Osteoblast (primary cell): Measurements from ENCODE around the gene ARHGAP15. TPM values are rescaled to one million over a fixed set of nuclear protein-coding genes. Genes with fewer than 3 reads are reported as not detected.

Experiments
- DNase-seq: peaks from one replicate; pipeline ENCODE4 v3.0.0; 2011; ENCODE audit warnings: low spot score, mixed read lengths; ENCODE audit not compliant: insufficient read length; ENCODE audit errors: missing footprints
- H2AFZ ChIP-seq: 2 replicates; pipeline ENCODE4 v1.6.0; 2011; ENCODE audit warnings: mild to moderate bottlenecking, low read length
- H3K27ac ChIP-seq: 2 replicates; pipeline ENCODE4 v1.5.1; 2011; ENCODE audit warnings: mild to moderate bottlenecking, low read depth, low read length, moderate library complexity
- H3K27me3 ChIP-seq: 2 replicates; pipeline ENCODE4 v1.6.0; 2012; ENCODE audit warnings: mild to moderate bottlenecking, control low read depth, inconsistent platforms, low read length, moderate library complexity; ENCODE audit not compliant: insufficient read depth
- H3K36me3 ChIP-seq: 2 replicates; pipeline ENCODE4 v1.5.1; 2011; ENCODE audit warnings: mild to moderate bottlenecking, low read length, control low read depth, moderate library complexity; ENCODE audit not compliant: insufficient read depth
- H3K4me1 ChIP-seq: 2 replicates; pipeline ENCODE4 v1.5.1; 2011; ENCODE audit warnings: mild to moderate bottlenecking, low read length, control low read depth, moderate library complexity; ENCODE audit not compliant: insufficient read depth
- H3K4me2 ChIP-seq: 2 replicates; pipeline ENCODE4 v1.6.0; 2011; ENCODE audit warnings: mild to moderate bottlenecking, low read length; ENCODE audit not compliant: insufficient read depth
- H3K4me3 ChIP-seq: fragments of 200-600 bp; sonication (generic); 3 replicates; pipeline ENCODE4 v1.5.1; 2012; ENCODE audit warnings: mild to moderate bottlenecking, low read length, inconsistent platforms; ENCODE audit not compliant: insufficient read depth
- H3K79me2 ChIP-seq: 2 replicates; pipeline ENCODE4 v1.6.0; 2012; ENCODE audit warnings: mild to moderate bottlenecking, low read length, control low read depth, inconsistent platforms; ENCODE audit not compliant: insufficient read depth
- H3K9me3 ChIP-seq: 2 replicates; pipeline ENCODE4 v1.5.1; 2011; ENCODE audit warnings: low read depth, low read length, control low read depth
- H4K20me1 ChIP-seq: 2 replicates; pipeline ENCODE4 v1.6.0; 2012; ENCODE audit warnings: mild to moderate bottlenecking, low read length, control low read depth; ENCODE audit not compliant: insufficient read depth
- CTCF ChIP-seq: IDR thresholded peaks from 2 replicates; pipeline ENCODE4 v1.5.1; 2011; ENCODE audit warnings: mild to moderate bottlenecking, low read depth, low read length, moderate library complexity; ENCODE audit errors: extremely low read depth
- total RNA-seq: library from RNA; depleted of rRNA; stranded (reverse); fragments of >200 nt; gene quantifications from 2 replicates; pipeline ENCODE4 v1.2.3, GENCODE V29; 2012

The ARHGAP15 gene
- total RNA-seq, 1 donor = 2.2 TPM

GRCh38 chr2:143803936-143804335 is 674.7 kb downstream of the ARHGAP15 start:
- H2AFZ ChIP-seq = no peak overlapping the region
- no peak for DNase-seq
- no peaks in the 10 kb centered on the region for H3K36me3 ChIP-seq
- H3K4me3 ChIP-seq = no peak overlapping the region
- peaks cover 3% of the 10 kb centered on the region for H3K4me1 ChIP-seq
- H3K27ac ChIP-seq = no peak overlapping the region
- H3K9me3 ChIP-seq = no peaks in the 10 kb centered on the region
- no peak overlapping the region for H3K4me2 ChIP-seq
- no peak for TF ChIP-seq CTCF
- H3K27me3 ChIP-seq = no peaks in the 10 kb centered on the region
- no peaks in the 10 kb centered on the region for H3K79me2 ChIP-seq
- no peaks in the 10 kb centered on the region for H4K20me1 ChIP-seq

- H3K27ac ChIP-seq = no peak overlapping the region
- H3K4me1 ChIP-seq = peaks cover 3% of the 10 kb centered on the region
- no peak for TF ChIP-seq CTCF
- H3K27me3 ChIP-seq = no peaks in the 10 kb centered on the region
- no peak overlapping the region for H3K4me3 ChIP-seq
- H4K20me1 ChIP-seq = no peaks in the 10 kb centered on the region
- DNase-seq = no peak
- no peak overlapping the region for H2AFZ ChIP-seq
- H3K36me3 ChIP-seq = no peaks in the 10 kb centered on the region
- H3K79me2 ChIP-seq = no peaks in the 10 kb centered on the region
- H3K4me2 ChIP-seq = no peak overlapping the region
- H3K9me3 ChIP-seq = no peaks in the 10 kb centered on the region
These were observed 676.4 kb downstream of the ARHGAP15 start for GRCh38 chr2:143805666-143806065.

GRCh38 chr2:143807192-143807591 is 678.0 kb downstream of the ARHGAP15 start:
- Histone ChIP-seq H4K20me1 (no peaks in the 10 kb centered on the region), H3K4me2 (no peak overlapping the region), H3K4me3 (no peak overlapping the region), H3K4me1 (peaks cover under 1% of the 10 kb centered on the region), H2AFZ (no peak overlapping the region), H3K79me2 (no peaks in the 10 kb centered on the region), H3K27ac (no peak overlapping the region), H3K36me3 (no peaks in the 10 kb centered on the region), H3K9me3 (no peaks in the 10 kb centered on the region), H3K27me3 (no peaks in the 10 kb centered on the region)
- no peak for TF ChIP-seq CTCF
- no peak for DNase-seq

- Histone ChIP-seq H4K20me1 (no peaks in the 10 kb centered on the region), H3K9me3 (no peaks in the 10 kb centered on the region), H3K27me3 (no peaks in the 10 kb centered on the region), H3K79me2 (no peaks in the 10 kb centered on the region), H3K4me1 (no peaks in the 10 kb centered on the region), H3K4me2 (no peak overlapping the region), H3K36me3 (no peaks in the 10 kb centered on the region), H2AFZ (no peak overlapping the region), H3K27ac (no peak overlapping the region), H3K4me3 (no peak overlapping the region)
- no peak for TF ChIP-seq CTCF
- DNase-seq = no peak
These were observed 678.5 kb downstream of the ARHGAP15 start for GRCh38 chr2:143807671-143808070.
